ENCODE measurements around the gene ZFP69. TPM values are rescaled to one million over a fixed set of nuclear protein-coding genes. Genes with fewer than 3 reads are reported as not detected.

The ZFP69 gene
- total RNA-seq, 1 donor from 2014 or later: 5.1 TPM

GRCh38 chr1:40454873-40455272 is 22.2 kb upstream of the ZFP69 start:
- Mint-ChIP-seq H3K27ac (no peak overlapping the region), H3K36me3 (peaks cover 82% of the 10 kb centered on the region), H3K4me1 (ENCODE audit: unreplicated experiment) (peaks cover 11% of the 10 kb centered on the region), H3K9me3 (peaks cover 55% of the 10 kb centered on the region), H3K4me3 (no peak overlapping the region), H3K27me3 (no peaks in the 10 kb centered on the region)
- no peak for DNase-seq (ENCODE audit: extremely low spot score, unreplicated experiment)
- no peak for TF ChIP-seq CTCF (conservative IDR thresholded peaks at IDR 0.05)

- DNase-seq (ENCODE audit: extremely low spot score, unreplicated experiment): no peak
- no peaks in the 10 kb centered on the region for H3K4me1 Mint-ChIP-seq (ENCODE audit: unreplicated experiment)
- H3K27ac Mint-ChIP-seq: no peak overlapping the region
Measured at GRCh38 chr1:40462956-40463590, 14.0 kb upstream of the ZFP69 start.

GRCh38 chr1:40469327-40469726 is 7.8 kb upstream of the ZFP69 start:
- Mint-ChIP-seq H3K4me1 (ENCODE audit: unreplicated experiment) (no peaks in the 10 kb centered on the region), H3K27me3 (no peaks in the 10 kb centered on the region), H3K27ac (no peak overlapping the region), H3K9me3 (peaks cover 42% of the 10 kb centered on the region), H3K4me3 (no peak overlapping the region), H3K36me3 (peaks cover 38% of the 10 kb centered on the region)
- no peak for TF ChIP-seq CTCF (conservative IDR thresholded peaks at IDR 0.05)
- no peak for DNase-seq (ENCODE audit: extremely low spot score, unreplicated experiment)

More at GRCh38 chr1:40462956-40463590, 14.0 kb upstream of the ZFP69 start:
- H3K27me3 Mint-ChIP-seq: no peaks in the 10 kb centered on the region
- no peak for TF ChIP-seq CTCF (conservative IDR thresholded peaks at IDR 0.05)
- peaks cover 45% of the 10 kb centered on the region for H3K9me3 Mint-ChIP-seq
- no peak overlapping the region for H3K4me3 Mint-ChIP-seq
- peaks cover 71% of the 10 kb centered on the region for H3K36me3 Mint-ChIP-seq

DNA sequence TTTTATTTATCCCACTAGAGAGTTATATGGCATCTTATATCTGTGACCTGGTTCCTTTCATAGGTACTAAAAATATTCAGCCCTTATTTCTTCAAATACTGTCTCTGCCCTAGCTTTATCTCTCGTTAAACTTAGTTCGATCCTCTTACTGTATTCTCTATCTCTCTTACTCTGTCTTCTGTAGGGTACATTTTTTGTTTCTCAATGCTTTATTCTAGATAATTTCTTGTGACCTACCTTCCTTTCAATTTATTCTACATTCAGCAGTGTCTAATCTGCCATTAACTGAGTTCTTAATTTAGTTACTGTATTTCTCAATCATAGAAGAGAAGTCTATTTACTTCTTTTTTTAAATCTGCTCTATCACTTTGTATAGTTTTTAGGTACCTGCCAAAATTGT is 1.8 kb upstream of the ZFP69 start:
- peaks cover 9% of the 10 kb centered on the region for H3K36me3 Mint-ChIP-seq
- peaks cover 19% of the 10 kb centered on the region for H3K9me3 Mint-ChIP-seq
- DNase-seq (ENCODE audit: extremely low spot score, unreplicated experiment): no peak
- H3K4me1 Mint-ChIP-seq (ENCODE audit: unreplicated experiment): peaks cover 11% of the 10 kb centered on the region
- no peak for TF ChIP-seq CTCF (conservative IDR thresholded peaks at IDR 0.05)
- H3K27ac Mint-ChIP-seq: no peak overlapping the region
- no peak overlapping the region for H3K4me3 Mint-ChIP-seq
- no peaks in the 10 kb centered on the region for H3K27me3 Mint-ChIP-seq

- no peak for TF ChIP-seq CTCF (conservative IDR thresholded peaks at IDR 0.05)
- no peak for DNase-seq (ENCODE audit: extremely low spot score, unreplicated experiment)
- peaks cover 11% of the 10 kb centered on the region for H3K4me1 Mint-ChIP-seq (ENCODE audit: unreplicated experiment)
- H3K27me3 Mint-ChIP-seq: no peaks in the 10 kb centered on the region
- peaks cover 12% of the 10 kb centered on the region for H3K9me3 Mint-ChIP-seq
- H3K27ac Mint-ChIP-seq: peak overlapping the region; percentile 76
- peaks cover 25% of the 10 kb centered on the region for H3K36me3 Mint-ChIP-seq
- H3K4me3 Mint-ChIP-seq: peak overlapping the region; percentile 92
Measured at GRCh38 chr1:40477678-40478053, 576 bp downstream of the ZFP69 start.
